ENCODE results near the gene ZNF219. TPM values are rescaled to one million over a fixed set of nuclear protein-coding genes. Genes with fewer than 3 reads are reported as not detected.

Gene ZNF219
- total and polyA plus RNA-seq, 2 of the 13 experiments (the other 11 are each of a cell fraction or from before 2014, with no cell fraction given): 34.5 to 36.6 TPM

DNA sequence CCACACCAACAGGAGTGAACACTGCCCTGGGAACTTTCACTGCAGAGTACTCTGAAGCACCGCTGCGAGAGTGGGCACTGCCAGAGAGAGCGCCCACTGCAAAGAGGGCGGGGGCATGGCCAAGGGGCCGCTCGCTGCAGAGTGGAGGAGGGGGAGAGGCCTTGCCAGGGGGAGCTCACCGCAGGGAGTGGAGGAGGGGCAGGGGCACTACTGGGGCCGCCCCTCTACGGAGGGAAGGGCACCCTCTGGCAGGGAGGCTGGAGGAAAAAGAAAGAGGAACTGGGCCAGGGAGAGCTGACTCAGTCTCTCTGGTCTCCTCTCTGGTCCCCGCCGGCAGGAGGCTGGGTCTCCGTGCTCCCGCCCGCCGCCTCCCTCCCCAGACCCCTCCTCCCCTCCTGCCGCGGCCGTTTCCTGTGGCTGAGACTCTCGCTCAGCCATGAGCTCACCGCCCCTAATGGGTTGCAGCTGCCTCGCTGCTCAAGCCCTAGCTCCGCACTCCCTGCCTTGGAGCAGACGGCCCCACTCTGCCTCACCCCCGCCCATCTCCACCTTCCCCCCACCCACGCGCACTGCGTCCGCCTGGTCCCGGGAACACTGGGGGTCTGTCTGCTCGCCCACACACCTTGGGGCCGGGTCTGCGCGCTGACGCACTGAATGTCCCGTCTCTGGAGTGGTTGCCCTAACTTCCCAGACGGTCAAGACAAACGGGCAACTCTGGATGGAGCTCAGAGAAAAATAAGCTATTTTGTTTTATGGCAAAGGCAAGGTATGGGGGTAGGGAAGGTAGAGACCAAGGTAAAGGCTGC lies 27.0 kb downstream of the ZNF219 start (continued):
- TF ChIP-seq TBL1XR1 (IDR thresholded peaks at IDR 0.05; ENCODE audit: borderline replicate concordance, low read length, partially characterized antibody) (no peak), ZBTB38 (CRISPR knock-in tag; IDR thresholded peaks at IDR 0.05) (peak; percentile 66), TMF1 (CRISPR knock-in tag; IDR thresholded peaks at IDR 0.05; ENCODE audit: low read depth) (0 out of 2 replicates have a peak, but pooled peaks have one; percentile 41), ZBTB1 (CRISPR knock-in tag; IDR thresholded peaks at IDR 0.05; ENCODE audit: borderline replicate concordance) (no peak), KLF6 (CRISPR knock-in tag; IDR thresholded peaks at IDR 0.05) (peak; percentile 38; the same call in 1 of the 2 replicates), ZFX (CRISPR knock-in tag; IDR thresholded peaks at IDR 0.05; ENCODE audit: low read depth) (peak; percentile 7; the same call in 1 of the 2 replicates), ZNF878 (CRISPR knock-in tag; IDR thresholded peaks at IDR 0.05) (no peak), ELF3 (CRISPR knock-in tag; IDR thresholded peaks at IDR 0.05) (0 out of 2 replicates have a peak, but pooled peaks have one; percentile 41), SOX13 (IDR thresholded peaks at IDR 0.05) (no peak), SOX13 (CRISPR knock-in tag; conservative IDR thresholded peaks at IDR 0.05 in 1 of 2, IDR thresholded peaks at IDR 0.05 in 1 of 2) (0 out of 4 replicates have a peak, but pooled peaks of 1 of the 2 experiments have one; percentile 27), SMARCE1 (IDR thresholded peaks at IDR 0.05; ENCODE audit: borderline replicate concordance) (no peak), RFX5 (IDR thresholded peaks at IDR 0.05; ENCODE audit: low read depth, low read length) (no peak), FOXC1 (CRISPR knock-in tag; IDR thresholded peaks at IDR 0.05; ENCODE audit: borderline replicate concordance) (no peak), NCOA2 (CRISPR knock-in tag; IDR thresholded peaks at IDR 0.05) (no peak)
- TF ChIP-seq, protein P1, sequence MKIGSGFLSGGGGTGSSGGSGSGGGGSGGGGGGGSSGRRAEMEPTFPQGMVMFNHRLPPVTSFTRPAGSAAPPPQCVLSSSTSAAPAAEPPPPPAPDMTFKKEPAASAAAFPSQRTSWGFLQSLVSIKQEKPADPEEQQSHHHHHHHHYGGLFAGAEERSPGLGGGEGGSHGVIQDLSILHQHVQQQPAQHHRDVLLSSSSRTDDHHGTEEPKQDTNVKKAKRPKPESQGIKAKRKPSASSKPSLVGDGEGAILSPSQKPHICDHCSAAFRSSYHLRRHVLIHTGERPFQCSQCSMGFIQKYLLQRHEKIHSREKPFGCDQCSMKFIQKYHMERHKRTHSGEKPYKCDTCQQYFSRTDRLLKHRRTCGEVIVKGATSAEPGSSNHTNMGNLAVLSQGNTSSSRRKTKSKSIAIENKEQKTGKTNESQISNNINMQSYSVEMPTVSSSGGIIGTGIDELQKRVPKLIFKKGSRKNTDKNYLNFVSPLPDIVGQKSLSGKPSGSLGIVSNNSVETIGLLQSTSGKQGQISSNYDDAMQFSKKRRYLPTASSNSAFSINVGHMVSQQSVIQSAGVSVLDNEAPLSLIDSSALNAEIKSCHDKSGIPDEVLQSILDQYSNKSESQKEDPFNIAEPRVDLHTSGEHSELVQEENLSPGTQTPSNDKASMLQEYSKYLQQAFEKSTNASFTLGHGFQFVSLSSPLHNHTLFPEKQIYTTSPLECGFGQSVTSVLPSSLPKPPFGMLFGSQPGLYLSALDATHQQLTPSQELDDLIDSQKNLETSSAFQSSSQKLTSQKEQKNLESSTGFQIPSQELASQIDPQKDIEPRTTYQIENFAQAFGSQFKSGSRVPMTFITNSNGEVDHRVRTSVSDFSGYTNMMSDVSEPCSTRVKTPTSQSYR (CRISPR knock-in tag; IDR thresholded peaks at IDR 0.05; ENCODE audit: borderline replicate concordance): peak; percentile 91
- TF ChIP-seq, protein P2, sequence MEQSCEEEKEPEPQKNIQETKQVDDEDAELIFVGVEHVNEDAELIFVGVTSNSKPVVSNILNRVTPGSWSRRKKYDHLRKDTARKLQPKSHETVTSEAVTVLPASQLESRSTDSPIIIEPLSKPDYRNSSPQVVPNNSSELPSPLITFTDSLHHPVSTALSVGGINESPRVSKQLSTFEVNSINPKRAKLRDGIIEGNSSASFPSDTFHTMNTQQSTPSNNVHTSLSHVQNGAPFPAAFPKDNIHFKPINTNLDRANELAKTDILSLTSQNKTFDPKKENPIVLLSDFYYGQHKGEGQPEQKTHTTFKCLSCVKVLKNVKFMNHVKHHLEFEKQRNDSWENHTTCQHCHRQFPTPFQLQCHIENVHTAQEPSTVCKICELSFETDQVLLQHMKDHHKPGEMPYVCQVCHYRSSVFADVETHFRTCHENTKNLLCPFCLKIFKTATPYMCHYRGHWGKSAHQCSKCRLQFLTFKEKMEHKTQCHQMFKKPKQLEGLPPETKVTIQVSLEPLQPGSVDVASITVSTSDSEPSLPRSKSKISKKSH (CRISPR knock-in tag; IDR thresholded peaks at IDR 0.05; ENCODE audit: borderline replicate concordance): peak; percentile 87
- TF ChIP-seq, protein P3, sequence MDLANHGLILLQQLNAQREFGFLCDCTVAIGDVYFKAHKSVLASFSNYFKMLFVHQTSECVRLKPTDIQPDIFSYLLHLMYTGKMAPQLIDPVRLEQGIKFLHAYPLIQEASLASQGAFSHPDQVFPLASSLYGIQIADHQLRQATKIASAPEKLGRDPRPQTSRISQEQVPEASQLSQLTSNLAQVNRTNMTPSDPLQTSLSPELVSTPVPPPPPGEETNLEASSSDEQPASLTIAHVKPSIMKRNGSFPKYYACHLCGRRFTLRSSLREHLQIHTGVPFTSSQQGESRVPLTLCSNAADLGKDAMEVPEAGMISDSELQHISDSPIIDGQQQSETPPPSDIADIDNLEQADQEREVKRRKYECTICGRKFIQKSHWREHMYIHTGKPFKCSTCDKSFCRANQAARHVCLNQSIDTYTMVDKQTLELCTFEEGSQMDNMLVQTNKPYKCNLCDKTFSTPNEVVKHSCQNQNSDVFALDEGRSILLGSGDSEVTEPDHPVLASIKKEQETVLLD (CRISPR knock-in tag; IDR thresholded peaks at IDR 0.05; ENCODE audit: low read depth): peak; percentile 58; the same call in 1 of the 2 replicates
- TF ChIP-seq, protein P4, sequence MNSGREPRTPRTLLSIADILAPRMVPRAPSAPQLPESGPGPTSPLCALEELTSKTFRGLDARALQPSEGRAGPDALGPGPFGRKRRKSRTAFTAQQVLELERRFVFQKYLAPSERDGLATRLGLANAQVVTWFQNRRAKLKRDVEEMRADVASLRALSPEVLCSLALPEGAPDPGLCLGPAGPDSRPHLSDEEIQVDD (CRISPR knock-in tag; IDR thresholded peaks at IDR 0.05; ENCODE audit: borderline replicate concordance): no peak
- TF ChIP-seq, protein P5, sequence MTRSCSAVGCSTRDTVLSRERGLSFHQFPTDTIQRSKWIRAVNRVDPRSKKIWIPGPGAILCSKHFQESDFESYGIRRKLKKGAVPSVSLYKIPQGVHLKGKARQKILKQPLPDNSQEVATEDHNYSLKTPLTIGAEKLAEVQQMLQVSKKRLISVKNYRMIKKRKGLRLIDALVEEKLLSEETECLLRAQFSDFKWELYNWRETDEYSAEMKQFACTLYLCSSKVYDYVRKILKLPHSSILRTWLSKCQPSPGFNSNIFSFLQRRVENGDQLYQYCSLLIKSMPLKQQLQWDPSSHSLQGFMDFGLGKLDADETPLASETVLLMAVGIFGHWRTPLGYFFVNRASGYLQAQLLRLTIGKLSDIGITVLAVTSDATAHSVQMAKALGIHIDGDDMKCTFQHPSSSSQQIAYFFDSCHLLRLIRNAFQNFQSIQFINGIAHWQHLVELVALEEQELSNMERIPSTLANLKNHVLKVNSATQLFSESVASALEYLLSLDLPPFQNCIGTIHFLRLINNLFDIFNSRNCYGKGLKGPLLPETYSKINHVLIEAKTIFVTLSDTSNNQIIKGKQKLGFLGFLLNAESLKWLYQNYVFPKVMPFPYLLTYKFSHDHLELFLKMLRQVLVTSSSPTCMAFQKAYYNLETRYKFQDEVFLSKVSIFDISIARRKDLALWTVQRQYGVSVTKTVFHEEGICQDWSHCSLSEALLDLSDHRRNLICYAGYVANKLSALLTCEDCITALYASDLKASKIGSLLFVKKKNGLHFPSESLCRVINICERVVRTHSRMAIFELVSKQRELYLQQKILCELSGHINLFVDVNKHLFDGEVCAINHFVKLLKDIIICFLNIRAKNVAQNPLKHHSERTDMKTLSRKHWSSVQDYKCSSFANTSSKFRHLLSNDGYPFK (CRISPR knock-in tag; IDR thresholded peaks at IDR 0.05; ENCODE audit: borderline replicate concordance): peak; percentile 57; the same call in 1 of the 2 replicates

Data from HepG2 (cell line).